ENCODE data around the gene SLC22A5. TPM values are rescaled to one million over a fixed set of nuclear protein-coding genes. Genes with fewer than 3 reads are reported as not detected.

SLC22A5 gene
- total RNA-seq, 2 donors from 2014 or later: 35.2 to 59.3 TPM

- intact Hi-C loops (cut with DNase I, micrococcal nuclease): no loop called here
- DNase-seq: no peak
- ATAC-seq: peak; percentile 19
Observed at GRCh38 chr5:132363431-132364112, 5.9 kb upstream of the SLC22A5 start.

GRCh38 chr5:132364319-132364718, 5.2 kb upstream of the SLC22A5 start:
- intact Hi-C loops (cut with DNase I, micrococcal nuclease): no loop called here
- no peak for ATAC-seq
- no peak for DNase-seq

- intact Hi-C loops (cut with DNase I, micrococcal nuclease): no loop called here
- DNase-seq: no peak
- no peak for ATAC-seq
Observed at GRCh38 chr5:132365213-132365612, 4.3 kb upstream of the SLC22A5 start.

DNA sequence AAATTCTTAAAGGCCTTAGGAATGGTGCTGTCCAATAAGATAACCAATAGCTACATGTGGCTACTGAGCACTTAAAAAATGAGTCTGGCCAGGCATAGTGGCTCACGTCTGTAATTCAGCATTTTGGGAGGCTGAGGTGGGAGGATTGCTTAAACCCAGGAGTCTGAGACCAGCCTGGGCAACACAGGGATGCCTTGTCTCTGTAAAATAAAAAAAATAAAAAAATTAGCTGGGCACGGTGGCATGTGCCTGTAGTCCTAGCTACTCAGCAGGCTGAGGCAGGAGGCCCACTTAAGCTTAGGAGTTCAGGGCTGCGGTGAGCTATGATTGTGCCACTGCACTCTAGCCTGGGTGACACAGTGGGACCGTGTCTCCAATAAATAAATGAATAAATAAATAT, 1.3 kb upstream of the SLC22A5 start:
- ATAC-seq: no peak
- no peak for DNase-seq
- intact Hi-C loops (cut with DNase I, micrococcal nuclease): no loop called here

- peak; percentile 11 for ATAC-seq
- intact Hi-C loops (cut with DNase I, micrococcal nuclease): no loop called here
- no peak for DNase-seq
Observed at GRCh38 chr5:132369007-132369473, 470 bp upstream of the SLC22A5 start.

- peak in 1 of 2 donors; percentile 43 for DNase-seq
- intact Hi-C loops (cut with DNase I, micrococcal nuclease): no loop called here
- ATAC-seq: peak; percentile 20
Observed at GRCh38 chr5:132370181-132370970, 866 bp downstream of the SLC22A5 start.

GRCh38 chr5:132370971-132371602, 1.6 kb downstream of the SLC22A5 start:
- DNase-seq: no peak
- intact Hi-C loops (cut with DNase I, micrococcal nuclease): no loop called here
- no peak for ATAC-seq

GRCh38 chr5:132371603-132371994, 2.1 kb downstream of the SLC22A5 start:
- no peak for ATAC-seq
- intact Hi-C loops (cut with DNase I, micrococcal nuclease): no loop called here
- DNase-seq: no peak

DNA sequence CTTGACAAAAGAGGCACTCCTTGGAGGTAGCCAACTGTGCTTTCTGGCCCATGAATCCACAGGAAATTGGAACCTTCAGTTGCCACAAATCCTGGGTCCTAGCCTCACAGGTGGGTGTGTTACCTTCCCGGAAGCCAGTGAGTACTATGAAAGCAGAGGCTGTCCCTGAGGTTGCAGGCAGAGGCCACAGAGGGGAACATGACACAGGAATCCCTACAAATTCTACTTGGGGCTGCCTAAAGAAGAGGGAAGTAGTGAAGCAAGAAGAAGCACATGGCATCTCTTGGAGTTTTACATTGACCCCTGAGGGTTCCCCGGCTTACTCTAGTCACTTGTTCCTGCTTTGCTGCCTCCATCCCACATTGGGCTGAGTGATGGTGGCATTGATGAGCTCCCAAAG, 2.6 kb downstream of the SLC22A5 start:
- DNase-seq (no peak), ATAC-seq (no peak)
- intact Hi-C loops (cut with DNase I, micrococcal nuclease): no loop called here

GRCh38 chr5:132372542-132372941, 3.0 kb downstream of the SLC22A5 start:
- DNase-seq: no peak
- ATAC-seq: no peak
- intact Hi-C loops (cut with DNase I, micrococcal nuclease): no loop called here

GRCh38 chr5:132375957-132376356, 6.4 kb downstream of the SLC22A5 start:
- ATAC-seq: no peak
- intact Hi-C loops (cut with DNase I, micrococcal nuclease): no loop called here
- no peak for DNase-seq

DNA sequence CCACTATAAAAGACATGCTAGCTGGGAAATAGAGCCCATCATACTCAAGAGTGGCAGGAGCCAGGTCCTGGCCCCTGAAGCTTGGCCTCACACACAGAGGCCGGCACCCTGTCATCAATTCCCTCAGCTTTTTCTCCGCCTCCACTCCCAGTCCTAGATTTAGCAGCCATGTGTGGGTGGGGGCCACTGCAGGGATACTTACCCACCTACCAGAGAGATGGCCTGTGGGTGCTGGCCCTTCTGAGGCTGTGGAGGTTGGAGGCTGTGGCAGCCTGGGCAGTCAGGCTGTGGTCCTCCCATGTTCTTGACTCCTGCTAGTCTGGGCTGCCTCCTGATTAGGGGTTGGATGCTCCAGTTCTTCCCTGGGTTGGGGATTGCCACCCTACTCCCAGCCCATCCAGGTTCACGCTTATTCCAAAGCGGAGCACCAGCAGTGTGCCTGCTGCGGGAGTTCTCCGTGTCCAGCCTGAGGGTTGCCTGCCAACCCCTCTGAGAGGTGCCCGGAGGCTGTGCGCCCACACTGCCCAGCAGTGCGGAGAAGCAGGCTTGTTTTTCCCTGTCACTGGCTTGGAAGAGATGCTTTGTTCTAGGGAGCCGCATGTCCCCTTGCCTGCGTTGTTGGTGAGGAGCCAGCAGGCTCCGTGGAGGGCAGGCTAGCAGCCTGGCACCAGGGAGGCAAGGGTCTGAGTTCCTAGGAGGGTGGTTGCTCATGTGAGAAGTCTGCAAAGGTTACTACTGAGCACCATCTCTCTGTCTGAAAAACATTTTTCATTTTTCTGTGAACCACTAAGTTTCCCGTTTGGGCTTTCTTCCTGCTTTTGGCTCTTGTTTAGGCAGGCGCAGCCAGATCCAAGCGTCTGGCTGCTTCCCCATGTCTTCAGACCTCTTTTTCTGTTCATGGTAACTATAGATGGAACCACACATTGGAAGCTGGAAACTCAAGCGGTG, 7.5 kb downstream of the SLC22A5 start:
- intact Hi-C loops (cut with DNase I, micrococcal nuclease): no loop called here
- DNase-seq (no peak), ATAC-seq (no peak)

DNA sequence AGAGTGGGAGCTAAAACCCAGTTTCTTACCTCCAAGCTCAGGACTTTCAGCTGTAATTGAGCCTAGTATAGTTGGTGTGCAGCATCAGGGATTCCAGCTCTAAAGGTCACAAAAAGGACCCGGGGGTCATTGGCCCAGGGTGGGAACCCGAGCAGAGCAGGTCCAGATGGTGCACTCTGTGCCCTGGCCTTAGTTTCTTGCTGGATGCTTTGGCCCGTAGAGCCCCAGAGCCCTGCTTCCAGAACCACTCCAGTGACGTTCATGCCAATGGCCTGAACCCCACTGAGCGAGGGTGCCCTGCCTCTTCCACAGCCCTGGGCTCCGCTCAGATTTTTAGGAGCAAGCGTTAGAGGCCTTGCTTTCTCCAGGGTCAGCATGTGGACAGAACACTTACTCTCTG, 8.2 kb downstream of the SLC22A5 start:
- no peak for DNase-seq
- ATAC-seq: no peak
- intact Hi-C loops (cut with DNase I, micrococcal nuclease): no loop called here

GRCh38 chr5:132378580-132378979, 9.1 kb downstream of the SLC22A5 start:
- no peak for ATAC-seq
- intact Hi-C loops (cut with DNase I, micrococcal nuclease): no loop called here
- no peak for DNase-seq

GRCh38 chr5:132380047-132380446, 10.5 kb downstream of the SLC22A5 start:
- DNase-seq: no peak
- ATAC-seq: no peak
- intact Hi-C loops (cut with DNase I, micrococcal nuclease): loop anchor here (10.0 kb wide), 2 partner anchors 425 to 445 kb away; no protein-coding TSS in a partner anchor

GRCh38 chr5:132380741-132381140, 11.2 kb downstream of the SLC22A5 start:
- no peak for ATAC-seq
- intact Hi-C loops (cut with DNase I, micrococcal nuclease): loop anchor here (10.0 kb wide), 2 partner anchors 424 to 444 kb away; no protein-coding TSS in a partner anchor

DNA sequence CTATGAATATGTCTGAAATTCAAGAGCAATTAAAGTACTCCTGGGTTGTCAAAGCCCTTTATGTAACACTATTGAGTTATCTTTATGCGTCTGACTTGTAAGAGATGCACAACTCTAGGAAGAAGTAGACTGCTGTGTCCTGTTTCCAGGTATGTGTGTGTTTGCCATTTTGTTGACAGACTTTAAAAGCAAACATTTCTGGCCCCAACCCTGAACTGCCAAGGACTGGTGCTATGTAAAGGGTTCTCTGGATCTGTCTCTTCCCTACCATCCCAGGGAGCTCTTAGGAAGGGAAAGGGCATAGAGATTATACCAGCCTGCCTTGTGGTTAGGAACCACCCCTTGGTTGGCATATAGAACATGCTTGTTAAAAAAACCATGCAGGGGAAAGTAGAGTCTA, 12.1 kb downstream of the SLC22A5 start:
- DNase-seq: no peak
- intact Hi-C loops (cut with DNase I, micrococcal nuclease): loop anchor here (10.0 kb wide), 2 partner anchors 423 to 443 kb away; no protein-coding TSS in a partner anchor
- ATAC-seq: no peak

More at GRCh38 chr5:132380741-132381140, 11.2 kb downstream of the SLC22A5 start:
- DNase-seq: no peak

DNA sequence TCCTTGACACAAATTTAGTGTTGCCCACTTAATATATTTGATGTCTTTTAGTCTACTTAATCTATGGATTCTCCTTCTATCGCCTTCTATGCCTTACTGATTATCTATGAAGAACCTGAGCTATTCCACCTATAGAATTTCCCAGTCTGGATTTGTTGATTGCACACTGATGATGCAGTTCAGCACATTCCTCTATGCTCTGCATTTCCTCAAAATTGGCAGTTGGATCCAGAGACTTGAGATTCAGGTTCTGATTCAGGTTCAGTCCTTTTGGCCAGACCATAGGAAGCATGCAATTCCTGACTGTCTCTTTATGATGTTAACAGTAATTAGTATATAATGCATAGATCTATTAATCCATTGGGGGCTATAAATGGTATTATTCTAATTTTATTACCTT, 13.8 kb downstream of the SLC22A5 start:
- ATAC-seq: no peak
- intact Hi-C loops (cut with DNase I, micrococcal nuclease): loop anchor here (10.0 kb wide), 2 partner anchors 422 to 442 kb away; no protein-coding TSS in a partner anchor
- no peak for DNase-seq
